HepG2 (cell line): Measurements from ENCODE around the gene PRKG1. TPM values are rescaled to one million over a fixed set of nuclear protein-coding genes. Genes with fewer than 3 reads are reported as not detected.

ENCODE experiments used
- ATAC-seq: fragments of 200-7000 bp; cut with Tn5 transposase; 3 replicates; pipeline ENCODE4 v1.9.1; 2020; ENCODE audit warnings: mild to moderate bottlenecking, moderate library complexity
- BruUV-seq: library from RNA; stranded (reverse); fragments of 400-500 nt; replicated peaks from 2 replicates; lab custom pipeline; 2021; lab: Mats Ljungman, UMichigan
- CTCF ChIA-PET: fragments of 300-600 bp; formaldehyde crosslinking; extraction: SDS; loops from one replicate; lab custom pipeline; 2021; ENCODE audit warnings: low total read pairs, inconsistent platforms, low intra/inter-chr PET ratio; lab: Yijun Ruan, JAX
- POLR2A ChIA-PET: fragments of 350-600 bp; sonication (Branson Sonifier 250); formaldehyde crosslinking; loops from one replicate; lab custom pipeline; 2020; ENCODE audit warnings: antibody characterized with exemption, inconsistent platforms; lab: Yijun Ruan, JAX
- DNase-seq: peaks from one replicate; pipeline ENCODE4 v3.0.0-alpha.2; 2015; ENCODE audit warnings: low spot score
- FAIRE-seq: peaks from 3 replicates; lab custom pipeline; 2011; peaks lifted over from hg19 to GRCh38; lab: Jason Lieb, UNC
- H2AFZ ChIP-seq: one replicate; pipeline ENCODE4 v1.6.1; 2011; ENCODE audit warnings: low read length, inconsistent platforms
- H3K27ac ChIP-seq: fragments of 300-600 bp; 3 replicates; pipeline ENCODE4 v1.8.0; 2011; ENCODE audit warnings: mixed run types, mild to moderate bottlenecking, mixed read lengths, low read length, inconsistent platforms; ENCODE audit not compliant: insufficient read depth; ENCODE audit errors: extremely low read length
- H3K27me3 ChIP-seq, 2 experiments: fragments of 200-600 bp in 1 of 2; 2 replicates in 1 of 2; 3 replicates in 1 of 2; pipeline versions ENCODE4 v1.6.0 to v1.8.0; 2011; ENCODE audit warnings: low read length in 2 of 2, mild to moderate bottlenecking in 2 of 2, moderate library complexity in 2 of 2, inconsistent platforms in 1 of 2; ENCODE audit not compliant: insufficient read depth in 2 of 2, control insufficient read depth in 1 of 2
- H3K36me3 ChIP-seq, 2 experiments: fragments of 200-600 bp in 1 of 2; replicated peaks in 1 of 2; 2 replicates in 1 of 2; 3 replicates in 1 of 2; pipeline versions ENCODE4 v1.5.1 to v1.8.0; 2011; ENCODE audit warnings: low read length in 2 of 2, inconsistent platforms in 1 of 2; ENCODE audit not compliant: insufficient read depth in 2 of 2, control insufficient read depth in 1 of 2
- H3K4me1 ChIP-seq: 2 replicates; pipeline ENCODE4 v1.5.1; 2012; ENCODE audit warnings: low read length, inconsistent platforms; ENCODE audit not compliant: insufficient read depth
- H3K4me2 ChIP-seq: 2 replicates; pipeline ENCODE4 v1.6.0; 2011; ENCODE audit warnings: low read depth, low read length, inconsistent platforms
- H3K4me3 ChIP-seq, 3 experiments: fragments of 200-600 bp in 1 of 3; sonication (generic), shearing (Covaris generic) in 1 of 3; replicated peaks in 1 of 3; 2 replicates each; pipeline ENCODE4 v1.5.1; 2011 to 2016; ENCODE audit warnings: low read length in 3 of 3, inconsistent platforms in 2 of 3, low read depth in 2 of 3, mild to moderate bottlenecking in 2 of 3, control low read depth in 1 of 3, mixed read lengths in 1 of 3; ENCODE audit not compliant: insufficient read depth in 1 of 3
- H3K79me2 ChIP-seq: one replicate; pipeline ENCODE4 v1.6.1; 2011; ENCODE audit warnings: low read length, inconsistent platforms; ENCODE audit not compliant: insufficient read depth
- H3K9ac ChIP-seq: 2 replicates; pipeline ENCODE4 v1.6.0; 2011; ENCODE audit warnings: mild to moderate bottlenecking, low read depth, low read length, inconsistent platforms; ENCODE audit not compliant: insufficient read depth
- H3K9me3 ChIP-seq: 2 replicates; pipeline ENCODE4 v1.5.1; 2012; ENCODE audit warnings: mild to moderate bottlenecking, low read length
- H4K20me1 ChIP-seq: 2 replicates; pipeline ENCODE4 v1.6.0; 2011; ENCODE audit warnings: inconsistent platforms, mild to moderate bottlenecking, low read length, moderate library complexity; ENCODE audit not compliant: insufficient read depth
- ADNP ChIP-seq: sonication (generic); formaldehyde crosslinking; IDR thresholded peaks from 2 replicates; pipeline ENCODE4 v1.4.0; 2020; ENCODE audit warnings: missing genetic modification reagents
- CBX2 ChIP-seq, 2 experiments: fragments of 200-600 bp in 1 of 2; sonication (generic); formaldehyde crosslinking in 1 of 2; IDR thresholded peaks; 2 replicates each; pipeline versions ENCODE4 v1.7.0 to v1.8.1; 2018 to 2022; ENCODE audit warnings: low read depth in 2 of 2, low read length in 1 of 2, mild to moderate bottlenecking in 1 of 2, missing genetic modification reagents in 1 of 2
- HDAC1 ChIP-seq: sonication (generic); formaldehyde crosslinking; IDR thresholded peaks from 2 replicates; pipeline ENCODE4 v1.5.1; 2020; ENCODE audit warnings: mild to moderate bottlenecking, missing genetic modification reagents
- HDAC6 ChIP-seq: fragments of 200-600 bp; sonication (generic); IDR thresholded peaks from 2 replicates; pipeline ENCODE4 v1.7.0; 2017; ENCODE audit warnings: mild to moderate bottlenecking, antibody characterized with exemption, low read length, low read depth
- HIVEP1 ChIP-seq: sonication (generic); formaldehyde crosslinking; IDR thresholded peaks from 2 replicates; pipeline ENCODE4 v1.4.0; 2020; ENCODE audit warnings: mild to moderate bottlenecking, missing genetic modification reagents
- MZF1 ChIP-seq: sonication (generic); formaldehyde crosslinking; IDR thresholded peaks from 2 replicates; pipeline ENCODE4 v1.8.1; 2023; ENCODE audit warnings: mild to moderate bottlenecking, missing genetic modification reagents, borderline replicate concordance
- ZFY ChIP-seq: sonication (generic); formaldehyde crosslinking; IDR thresholded peaks from 2 replicates; pipeline ENCODE4 v1.4.0; 2020; ENCODE audit warnings: missing genetic modification reagents
- ZNF605 ChIP-seq: sonication (generic); formaldehyde crosslinking; IDR thresholded peaks from 2 replicates; pipeline ENCODE4 v1.8.0; 2022; ENCODE audit warnings: mild to moderate bottlenecking, missing genetic modification reagents
- WGBS: methylation state at CpG from one replicate; pipeline ENCODE4 v1.1.6; 2017; ENCODE audit warnings: low lambda C conversion rate; 5-methylcytosine and 5-hydroxymethylcytosine counted together
- in situ Hi-C: cut with HindIII; loops from 2 replicates; pipeline ENCODE4 v1.10.0; 2017; ENCODE audit warnings: low pct_unique_long_range_greater_than_20kb; ENCODE audit not compliant: extremely low pct_ligation_motif_present
- intact Hi-C: fragments of 100-400 bp; cut with micrococcal nuclease; formaldehyde crosslinking; loops from one replicate; pipeline ENCODE4 v1.10.0; 2022; ENCODE audit not compliant: unreplicated experiment
- polyA plus RNA-seq, 8 experiments: library from polyadenylated mRNA; depleted of rRNA in 3 of 8; stranded (reverse) in 7 of 8; unstranded in 1 of 8; fragments of >200 nt; fragmentation: Illumina TruSeq in 4 of 8; extraction: Trizol in 4 of 8; gene quantifications; 2 replicates each; pipeline versions ENCODE4 v1.2.1 to v1.2.3, GENCODE V29; 2011 to 2016; ENCODE audit warnings: low read depth in 4 of 8, missing spikeins in 1 of 8, mixed read lengths in 1 of 8; ENCODE audit not compliant: insufficient read depth in 1 of 8
- total RNA-seq, 5 experiments: library from RNA; depleted of rRNA; stranded (reverse); fragments of >200 nt; fragmentation: Illumina TruSeq; extraction: Trizol; gene quantifications; 2 replicates each; pipeline ENCODE4 v1.2.3, GENCODE V29; 2016; ENCODE audit warnings: low read depth in 1 of 5
- TF ChIP-seq, protein P1 (sequence below): sonication (generic); formaldehyde crosslinking; IDR thresholded peaks from 2 replicates; pipeline ENCODE4 v1.8.0; 2022; ENCODE audit warnings: missing genetic modification reagents, mild to moderate bottlenecking, moderate library complexity, borderline replicate concordance

PRKG1 gene
- total and polyA plus RNA-seq, 2 of the 13 experiments (the other 11 are each of a cell fraction or from before 2014, with no cell fraction given), result 0.01 TPM; not detected in 1

GRCh38 chr10:51371743-51372142, 297.5 kb downstream of the PRKG1 start (continued):
- TF ChIP-seq, protein P1, sequence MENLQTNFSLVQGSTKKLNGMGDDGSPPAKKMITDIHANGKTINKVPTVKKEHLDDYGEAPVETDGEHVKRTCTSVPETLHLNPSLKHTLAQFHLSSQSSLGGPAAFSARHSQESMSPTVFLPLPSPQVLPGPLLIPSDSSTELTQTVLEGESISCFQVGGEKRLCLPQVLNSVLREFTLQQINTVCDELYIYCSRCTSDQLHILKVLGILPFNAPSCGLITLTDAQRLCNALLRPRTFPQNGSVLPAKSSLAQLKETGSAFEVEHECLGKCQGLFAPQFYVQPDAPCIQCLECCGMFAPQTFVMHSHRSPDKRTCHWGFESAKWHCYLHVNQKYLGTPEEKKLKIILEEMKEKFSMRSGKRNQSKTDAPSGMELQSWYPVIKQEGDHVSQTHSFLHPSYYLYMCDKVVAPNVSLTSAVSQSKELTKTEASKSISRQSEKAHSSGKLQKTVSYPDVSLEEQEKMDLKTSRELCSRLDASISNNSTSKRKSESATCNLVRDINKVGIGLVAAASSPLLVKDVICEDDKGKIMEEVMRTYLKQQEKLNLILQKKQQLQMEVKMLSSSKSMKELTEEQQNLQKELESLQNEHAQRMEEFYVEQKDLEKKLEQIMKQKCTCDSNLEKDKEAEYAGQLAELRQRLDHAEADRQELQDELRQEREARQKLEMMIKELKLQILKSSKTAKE (CRISPR knock-in tag), result no peak
- TF ChIP-seq CBX2 (IDR thresholded peaks at IDR 0.05; ENCODE audit: low read depth, low read length) (no peak), CBX2 (CRISPR knock-in tag; IDR thresholded peaks at IDR 0.05; ENCODE audit: low read depth) (no peak), ZFY (CRISPR knock-in tag) (no peak), MZF1 (no peak)
- TF ChIP-seq, all 625 proteins: peak for 0

- 2% methylated on average over 2 of the region's 2 CpGs for WGBS
- ATAC-seq, result no peak
- Histone ChIP-seq H3K27me3 (no peaks in the 10 kb centered on the region), H2AFZ (no peak overlapping the region), H3K4me2 (no peak overlapping the region), H3K27ac (no peak overlapping the region), H4K20me1 (no peaks in the 10 kb centered on the region), H3K36me3 (no peaks in the 10 kb centered on the region), H3K79me2 (no peaks in the 10 kb centered on the region), H3K4me3 (no peak overlapping the region), H3K4me1 (no peaks in the 10 kb centered on the region), H3K9me3 (no peaks in the 10 kb centered on the region), H3K9ac (no peak overlapping the region)
- ChIA-PET POLR2A (no interaction called here), CTCF (no interaction called here)
- no peak for FAIRE-seq
- no TSS peak for BruUV-seq
- TF ChIP-seq ADNP (no peak), ZNF605 (CRISPR knock-in tag) (no peak), HDAC1 (CRISPR knock-in tag) (no peak), HIVEP1 (CRISPR knock-in tag) (no peak), HDAC6 (no peak)
- no peak for DNase-seq
- in situ Hi-C loops, result loop anchor here (25.0 kb wide), 1 partner anchor 837 kb away; no protein-coding TSS in a partner anchor
- intact Hi-C loops, result no loop called here
Observed at GRCh38 chr10:51375790-51376189, 301.5 kb downstream of the PRKG1 start.
